ENCODE data around the gene TRAPPC6A. TPM values are rescaled to one million over a fixed set of nuclear protein-coding genes. Genes with fewer than 3 reads are reported as not detected.

Gene TRAPPC6A
- total RNA-seq, 4 donors from 2014 or later = 18.4 to 29.2 (median 24.8) TPM

GRCh38 chr19:45205810-45206209 is 27.8 kb upstream of the TRAPPC6A start:
- Histone ChIP-seq H3K27ac (no peak overlapping the region), H3K27me3 (no peaks in the 10 kb centered on the region), H3K4me1 (no peaks in the 10 kb centered on the region), H3K36me3 (no peaks in the 10 kb centered on the region), H3K4me3 (no peak overlapping the region), H3K9me3 (no peaks in the 10 kb centered on the region)
- ATAC-seq = no peak
- TF ChIP-seq POLR2A (IDR thresholded peaks at IDR 0.05) (no peak), CTCF (IDR thresholded peaks at IDR 0.05 in 4 of 5, conservative IDR thresholded peaks at IDR 0.05 in 1 of 5) (no peak)
- intact Hi-C loops (cut with DNase I; ENCODE audit: low total_unique reads) = no loop called here
- DNase-seq = no peak
- in situ Hi-C loops (cut with MboI; ENCODE audit: low sequenced_read_pairs in 4 of 4) = no loop called here

GRCh38 chr19:45202637-45203036 is 24.6 kb upstream of the TRAPPC6A start:
- no peak overlapping the region for H3K27ac ChIP-seq
- no peaks in the 10 kb centered on the region for H3K36me3 ChIP-seq
- no peaks in the 10 kb centered on the region for H3K9me3 ChIP-seq
- ATAC-seq = no peak
- in situ Hi-C loops (cut with MboI; ENCODE audit: low sequenced_read_pairs in 4 of 4) = loop anchor here in 1 of 4 donors (5.0 kb wide), 1 partner anchor 35 kb away; no protein-coding TSS in a partner anchor
- no peaks in the 10 kb centered on the region for H3K4me1 ChIP-seq
- TF ChIP-seq CTCF (IDR thresholded peaks at IDR 0.05 in 4 of 5, conservative IDR thresholded peaks at IDR 0.05 in 1 of 5) (no peak), POLR2A (IDR thresholded peaks at IDR 0.05) (no peak)
- H3K4me3 ChIP-seq = no peak overlapping the region
- intact Hi-C loops (cut with DNase I; ENCODE audit: low total_unique reads) = no loop called here
- no peaks in the 10 kb centered on the region for H3K27me3 ChIP-seq
- no peak for DNase-seq

GRCh38 chr19:45200568-45200967 is 22.5 kb upstream of the TRAPPC6A start:
- DNase-seq = no peak
- no peak overlapping the region for H3K27ac ChIP-seq
- no peaks in the 10 kb centered on the region for H3K4me1 ChIP-seq
- intact Hi-C loops (cut with DNase I; ENCODE audit: low total_unique reads) = no loop called here
- no peak for ATAC-seq
- TF ChIP-seq POLR2A (IDR thresholded peaks at IDR 0.05) (no peak), CTCF (IDR thresholded peaks at IDR 0.05 in 4 of 5, conservative IDR thresholded peaks at IDR 0.05 in 1 of 5) (peak in 3 of 5 experiments; percentile 13 to 20 (median 15))
- no peaks in the 10 kb centered on the region for H3K27me3 ChIP-seq
- H3K36me3 ChIP-seq = no peaks in the 10 kb centered on the region
- H3K9me3 ChIP-seq = no peaks in the 10 kb centered on the region
- no peak overlapping the region for H3K4me3 ChIP-seq
- in situ Hi-C loops (cut with MboI; ENCODE audit: low sequenced_read_pairs in 4 of 4) = loop anchor here in 1 of 4 donors (5.0 kb wide), 1 partner anchor 37 kb away; no protein-coding TSS in a partner anchor

GRCh38 chr19:45195764-45196163 is 17.7 kb upstream of the TRAPPC6A start:
- in situ Hi-C loops (cut with MboI; ENCODE audit: low sequenced_read_pairs in 4 of 4) (no loop called here), intact Hi-C loops (cut with DNase I; ENCODE audit: low total_unique reads) (loop anchor here (5.0 kb wide), 1 partner anchor 52 kb away; the partner anchor contains the start of gene EXOC3L2)
- H3K9me3 ChIP-seq = no peaks in the 10 kb centered on the region

More at GRCh38 chr19:45195764-45196163, 17.7 kb upstream of the TRAPPC6A start:
- Histone ChIP-seq H3K36me3 (no peaks in the 10 kb centered on the region), H3K4me3 (no peak overlapping the region), H3K27me3 (no peaks in the 10 kb centered on the region), H3K27ac (no peak overlapping the region), H3K4me1 (no peaks in the 10 kb centered on the region)
- no peak for DNase-seq
- no peak for ATAC-seq
- TF ChIP-seq CTCF (IDR thresholded peaks at IDR 0.05 in 4 of 5, conservative IDR thresholded peaks at IDR 0.05 in 1 of 5) (no peak), POLR2A (IDR thresholded peaks at IDR 0.05) (no peak)
